Fibroblast of lung (primary cell): ENCODE results near the gene RRBP1.

Experiments
- EZH2 ChIP-seq: IDR thresholded peaks from 2 replicates; pipeline ENCODE4 v1.5.1; 2012; ENCODE audit warnings: low read length, control low read depth, mild to moderate bottlenecking; ENCODE audit errors: missing control alignments
- TF ChIP-seq, protein P1 (sequence below), 2 donors: IDR thresholded peaks in 1 of 2; conservative IDR thresholded peaks in 1 of 2; 1 replicate in 1 of 2; 2 replicates in 1 of 2; pipeline ENCODE4 v1.5.1; 2011 to 2012; ENCODE audit warnings: low read length in 2 of 2, control low read depth in 1 of 2, inconsistent platforms in 1 of 2, low read depth in 1 of 2, mild to moderate bottlenecking in 1 of 2

DNA sequence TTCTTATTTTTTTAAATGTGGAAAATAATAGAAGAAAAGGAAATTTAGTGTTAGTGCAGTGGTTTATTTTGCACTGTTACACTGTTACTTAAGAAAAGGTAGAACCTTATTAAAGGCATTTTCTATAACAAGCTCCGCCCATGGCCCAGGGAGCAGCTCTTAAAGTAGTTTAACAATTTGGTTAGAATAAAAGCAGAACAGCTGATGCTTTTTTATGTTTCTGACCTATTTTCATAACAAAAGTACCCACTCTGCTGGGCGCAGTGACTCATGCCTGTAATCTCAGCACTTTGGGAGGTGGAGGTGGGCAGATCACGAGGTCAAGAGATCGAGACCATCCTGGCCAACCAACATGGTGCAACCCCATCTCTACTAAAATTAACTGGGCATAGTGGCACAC, 79.5 kb downstream of the RRBP1 start:
- TF ChIP-seq, protein P1, sequence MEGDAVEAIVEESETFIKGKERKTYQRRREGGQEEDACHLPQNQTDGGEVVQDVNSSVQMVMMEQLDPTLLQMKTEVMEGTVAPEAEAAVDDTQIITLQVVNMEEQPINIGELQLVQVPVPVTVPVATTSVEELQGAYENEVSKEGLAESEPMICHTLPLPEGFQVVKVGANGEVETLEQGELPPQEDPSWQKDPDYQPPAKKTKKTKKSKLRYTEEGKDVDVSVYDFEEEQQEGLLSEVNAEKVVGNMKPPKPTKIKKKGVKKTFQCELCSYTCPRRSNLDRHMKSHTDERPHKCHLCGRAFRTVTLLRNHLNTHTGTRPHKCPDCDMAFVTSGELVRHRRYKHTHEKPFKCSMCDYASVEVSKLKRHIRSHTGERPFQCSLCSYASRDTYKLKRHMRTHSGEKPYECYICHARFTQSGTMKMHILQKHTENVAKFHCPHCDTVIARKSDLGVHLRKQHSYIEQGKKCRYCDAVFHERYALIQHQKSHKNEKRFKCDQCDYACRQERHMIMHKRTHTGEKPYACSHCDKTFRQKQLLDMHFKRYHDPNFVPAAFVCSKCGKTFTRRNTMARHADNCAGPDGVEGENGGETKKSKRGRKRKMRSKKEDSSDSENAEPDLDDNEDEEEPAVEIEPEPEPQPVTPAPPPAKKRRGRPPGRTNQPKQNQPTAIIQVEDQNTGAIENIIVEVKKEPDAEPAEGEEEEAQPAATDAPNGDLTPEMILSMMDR (conservative IDR thresholded peaks at IDR 0.05 in 1 of 2, IDR thresholded peaks at IDR 0.05 in 1 of 2; ENCODE audit: low read depth in 1 of 2, low read length in 2 of 2): no peak
- TF ChIP-seq EZH2: no peak
